HT-29 (cell line): ENCODE data around the gene SPOP. TPM values are rescaled to one million over a fixed set of nuclear protein-coding genes. Genes with fewer than 3 reads are reported as not detected.
"Not testable (repeated sequence)": the region's sequence is repeated elsewhere in the genome, so short reads cannot be mapped to it uniquely, and the experiment has no call there.

Experiments used
- DNase-seq: peaks from one replicate; pipeline ENCODE4 v3.0.0-alpha.2; 2015; ENCODE audit warnings: low spot score
- total RNA-seq: library from RNA; depleted of rRNA; stranded (reverse); fragments of >200 nt; shearing (Covaris generic); gene quantifications from 2 replicates; pipeline ENCODE4 v1.2.3, GENCODE V29; 2014

Gene SPOP
- total RNA-seq, 1 experiment from 2014 or later = 60.5 TPM

DNA sequence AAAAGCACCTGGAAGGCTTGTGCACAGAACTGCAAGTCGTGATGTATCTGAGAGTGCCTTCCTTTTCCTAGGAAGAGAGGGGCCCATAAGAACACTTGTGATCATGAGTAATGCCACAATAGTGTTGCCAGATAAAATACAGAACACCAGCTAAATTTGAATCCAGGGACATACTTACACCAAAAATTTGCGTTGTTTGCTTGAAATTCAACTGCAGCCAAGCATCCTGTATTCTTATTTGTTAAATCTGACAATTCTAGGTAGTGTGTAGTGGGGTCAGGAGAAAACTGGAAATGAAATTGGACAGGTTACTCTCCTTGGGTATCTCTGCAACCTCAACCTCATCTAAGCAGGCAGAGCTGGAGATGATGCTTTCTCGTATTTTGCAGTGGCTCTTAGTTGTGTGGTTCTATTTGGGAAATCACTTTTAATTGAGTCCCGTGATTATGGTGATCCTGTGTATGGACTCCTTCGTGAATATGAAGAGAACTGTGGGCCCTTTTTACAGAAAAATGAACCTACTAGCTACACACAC, 17.9 kb upstream of the SPOP start:
- DNase-seq = no peak

DNA sequence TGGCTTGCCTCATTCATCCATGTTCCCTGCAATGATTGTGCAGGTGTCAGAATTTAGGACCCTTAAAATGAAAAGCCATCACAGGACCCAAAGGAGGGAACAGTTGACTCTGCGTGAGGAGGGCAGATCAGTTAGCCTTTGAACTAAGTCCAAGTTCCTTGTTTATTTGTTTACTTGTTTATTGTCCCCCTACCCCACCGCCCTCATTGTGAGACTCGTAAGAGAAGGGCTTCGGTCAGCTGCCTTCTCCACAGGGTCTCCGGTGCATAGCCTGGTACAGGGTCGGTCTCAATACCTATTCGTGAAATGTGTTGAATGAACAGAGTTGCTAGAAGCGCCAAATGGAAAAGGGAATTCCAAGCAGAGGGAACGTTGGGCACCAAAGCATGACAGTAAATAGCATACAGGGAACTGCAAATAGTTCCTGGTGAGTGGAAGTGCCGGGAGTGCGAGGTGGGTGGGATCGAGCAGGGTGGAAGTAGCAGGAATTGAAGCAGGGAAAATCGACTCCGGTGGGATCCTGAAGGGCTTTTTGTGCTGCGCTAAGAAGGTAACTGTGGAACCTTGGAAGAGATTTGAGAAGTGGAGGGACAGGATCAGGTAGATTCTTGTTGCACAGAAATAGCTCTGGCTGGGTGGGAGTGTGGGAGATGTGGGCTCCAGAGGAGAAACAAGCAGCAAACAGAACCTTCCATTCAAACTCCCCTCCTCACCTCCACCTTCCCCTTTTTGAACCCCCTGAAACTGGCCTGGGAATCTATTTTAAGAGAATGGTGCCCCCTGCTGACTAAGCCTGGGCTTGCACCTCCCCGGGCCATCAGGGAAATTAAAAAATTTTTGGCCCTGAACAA, 17.2 kb upstream of the SPOP start:
- DNase-seq = peak; percentile 55

DNA sequence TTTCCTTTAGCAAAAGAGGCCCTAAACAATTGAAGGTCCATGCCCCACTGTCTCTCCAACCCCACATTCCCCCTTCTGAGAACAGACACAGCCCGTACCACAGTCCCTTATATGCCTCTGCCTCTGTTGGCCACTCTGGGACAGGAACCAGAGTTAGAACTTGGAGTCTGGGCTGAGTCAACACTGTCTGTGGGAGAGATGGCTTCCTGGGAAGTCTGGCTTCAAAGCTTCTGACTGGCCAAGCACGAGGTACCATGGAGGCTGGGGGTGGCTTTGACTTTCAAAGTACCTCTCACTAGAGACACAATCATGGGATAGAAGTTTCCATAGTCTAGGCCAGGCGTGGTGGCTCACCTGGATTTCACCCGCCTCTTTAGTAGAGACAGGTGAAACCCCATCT, 14.9 kb upstream of the SPOP start:
- no peak for DNase-seq

DNA sequence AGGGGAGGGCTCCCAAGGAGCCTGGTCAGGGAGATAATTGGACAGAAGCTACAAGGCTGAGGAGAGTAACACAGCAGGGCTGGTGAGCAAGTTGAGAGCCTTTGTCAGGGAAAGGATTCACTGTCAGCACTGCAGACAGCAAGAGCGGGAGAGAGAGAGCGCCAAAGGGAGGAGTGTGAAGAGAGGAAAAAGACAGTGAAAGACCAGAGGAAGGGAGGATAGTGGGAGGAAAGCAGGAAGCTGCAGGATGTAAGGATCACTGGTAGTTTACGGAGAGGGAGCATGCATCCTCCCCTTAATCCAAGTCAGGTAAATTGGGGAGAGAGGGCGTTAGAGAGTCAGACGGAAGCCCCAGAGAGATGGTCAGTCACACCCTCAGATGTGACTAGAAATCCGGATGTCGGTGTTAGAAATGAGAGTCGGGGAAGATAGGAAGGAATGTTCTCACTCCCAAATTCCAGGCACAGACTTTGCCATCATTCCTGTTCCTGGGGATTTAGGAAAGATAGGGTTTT, 13.8 kb upstream of the SPOP start:
- no peak for DNase-seq

DNA sequence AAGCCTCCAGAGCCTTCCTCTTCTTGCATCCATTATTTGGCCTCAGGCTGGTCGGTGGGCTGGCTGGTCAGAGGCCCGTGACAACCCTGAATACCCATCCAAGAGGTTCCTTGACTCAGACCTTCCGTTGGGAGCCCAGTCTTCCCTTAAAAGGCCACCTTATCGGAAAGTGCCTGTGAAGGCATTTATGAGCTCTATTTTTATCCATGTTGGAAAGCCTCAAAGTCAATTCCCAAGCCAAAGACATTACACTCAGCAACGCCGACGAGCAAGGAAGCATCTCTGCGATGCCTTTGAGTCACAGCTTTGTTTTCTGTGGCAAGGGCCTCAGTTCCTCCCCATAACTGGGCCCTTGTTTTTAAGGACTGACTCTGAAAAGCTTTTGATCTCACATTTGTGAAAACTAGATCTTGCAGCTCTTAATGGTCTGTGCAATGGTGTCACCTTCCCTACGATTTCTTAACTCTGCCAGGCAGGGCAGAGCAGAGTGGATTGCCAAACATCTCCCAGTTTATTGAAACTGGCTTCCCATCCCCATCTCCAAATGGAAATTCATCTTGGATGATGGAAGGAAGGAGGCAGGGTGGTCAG, 13.3 kb upstream of the SPOP start:
- DNase-seq = no peak

DNA sequence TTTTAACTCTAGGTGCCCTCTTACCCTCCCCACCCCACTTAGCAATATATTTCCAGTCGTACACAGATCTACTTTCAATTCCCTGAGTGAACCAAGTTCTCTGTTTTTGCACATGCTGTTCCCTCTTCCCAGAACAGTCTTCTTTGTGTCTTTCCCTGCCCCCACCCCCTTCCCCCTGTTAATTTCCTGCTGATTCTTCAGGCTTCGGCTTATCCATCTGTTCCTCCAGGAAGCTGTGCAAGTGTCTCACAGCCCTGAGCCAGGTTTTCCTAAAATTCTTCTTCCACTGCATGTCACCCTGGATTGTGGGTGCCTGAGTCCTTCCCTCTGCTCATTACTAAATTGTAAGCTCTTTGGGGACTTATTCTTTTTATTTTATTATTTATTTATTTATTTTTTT, 12.4 kb upstream of the SPOP start:
- no peak for DNase-seq

GRCh38 chr17:49688848-49689247, 11.0 kb upstream of the SPOP start:
- no peak for DNase-seq

- DNase-seq = peak; percentile 20
These were observed 10.1 kb upstream of the SPOP start for GRCh38 chr17:49687878-49688491.

DNA sequence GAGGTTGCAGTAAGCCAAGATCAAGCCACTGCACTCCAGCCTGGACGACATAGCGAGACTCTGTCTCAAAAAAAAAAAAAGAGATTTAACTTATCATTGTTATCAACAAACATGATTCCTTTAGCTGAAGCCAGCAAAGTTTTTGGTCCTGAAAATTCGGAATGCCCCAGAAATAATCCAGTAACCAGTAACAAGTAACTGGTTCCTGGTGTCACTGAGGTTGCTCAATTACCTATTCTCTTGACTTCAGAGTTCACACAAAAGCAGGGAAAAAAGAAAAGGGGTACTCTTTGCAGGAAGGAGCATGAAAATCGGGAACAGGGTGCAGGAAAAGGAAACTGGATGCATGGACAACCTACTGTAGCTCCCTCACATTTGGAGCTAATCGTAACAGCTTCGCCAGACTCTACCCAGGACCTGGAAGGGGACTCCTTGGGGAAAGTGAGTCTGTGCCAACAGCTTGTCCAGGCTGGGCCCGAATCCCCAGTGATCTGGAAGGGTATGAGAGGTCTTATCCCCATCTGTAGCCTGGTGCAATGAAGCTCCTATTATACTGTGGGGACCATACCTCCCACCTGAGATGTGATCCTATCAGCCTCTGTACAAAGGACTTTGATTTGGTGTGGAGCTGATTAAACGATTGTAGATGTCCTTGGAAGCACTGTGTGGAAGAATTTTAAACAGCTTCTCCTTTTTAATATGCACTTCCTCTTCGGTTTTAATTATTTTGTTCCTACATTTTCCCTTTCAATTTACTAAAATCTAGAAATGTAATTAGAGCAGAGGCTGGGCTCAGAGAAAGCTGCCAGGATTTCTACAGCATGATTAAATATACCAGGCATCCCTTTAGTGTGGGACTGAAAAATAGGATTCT, 3.4 kb upstream of the SPOP start:
- DNase-seq = no peak

DNA sequence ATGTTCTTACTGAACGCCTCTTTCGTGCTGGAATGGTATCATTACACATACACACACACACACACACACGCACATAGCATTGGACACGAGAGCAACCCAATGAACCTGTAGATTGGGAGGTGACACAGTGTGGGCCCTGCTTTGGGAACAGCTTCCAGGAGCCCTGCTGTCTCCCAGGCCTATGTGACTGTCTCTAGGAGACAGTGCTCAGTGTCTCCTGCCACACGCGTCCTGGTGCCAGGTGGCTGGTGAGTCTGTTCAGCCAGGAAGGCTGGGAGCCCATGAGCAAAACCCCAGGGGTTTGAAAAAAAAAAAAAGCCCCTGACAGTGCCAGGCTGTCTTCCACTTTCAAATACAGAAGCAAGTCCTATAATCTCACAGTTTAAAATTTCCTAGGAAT, 2.4 kb upstream of the SPOP start:
- no peak for DNase-seq

DNA sequence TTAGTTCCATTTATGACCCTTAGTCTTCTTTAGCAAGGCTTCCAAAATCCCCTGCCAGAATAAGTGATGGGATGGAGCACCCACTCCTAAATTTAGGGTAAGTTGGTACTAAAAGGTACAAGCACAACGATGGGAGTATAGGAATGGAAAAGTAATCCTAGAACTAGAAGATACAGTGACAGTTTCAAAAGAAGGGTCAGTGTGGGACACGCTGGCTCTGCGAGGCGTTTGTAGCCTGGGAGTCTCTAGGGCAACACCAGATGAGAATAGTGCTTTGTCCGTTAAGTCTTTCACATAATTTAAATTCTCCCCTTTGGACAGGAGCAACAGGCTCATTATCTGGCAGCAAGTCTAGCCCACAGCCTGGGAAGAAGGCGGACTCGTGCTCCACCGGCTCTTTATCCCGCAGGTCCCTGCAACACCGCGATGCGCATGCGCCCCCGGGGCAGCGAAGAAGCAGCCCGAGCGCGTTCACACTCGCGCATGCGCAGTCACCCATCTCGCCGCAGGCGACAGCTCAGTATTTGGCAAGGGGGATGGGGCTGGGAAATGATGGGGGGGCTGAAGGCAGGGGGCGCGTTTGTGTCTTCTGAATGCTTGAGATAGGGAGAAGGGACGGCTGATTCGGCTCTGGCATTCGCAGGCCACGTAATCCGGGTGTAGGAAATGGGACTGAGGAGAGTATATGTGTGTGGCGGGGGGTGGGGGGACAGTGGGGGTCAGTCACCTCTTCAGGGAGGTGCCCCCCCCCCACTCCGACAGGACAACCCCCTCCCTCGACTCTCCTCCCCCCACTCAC, 564 bp downstream of the SPOP start:
- DNase-seq = peak; percentile 92

DNA sequence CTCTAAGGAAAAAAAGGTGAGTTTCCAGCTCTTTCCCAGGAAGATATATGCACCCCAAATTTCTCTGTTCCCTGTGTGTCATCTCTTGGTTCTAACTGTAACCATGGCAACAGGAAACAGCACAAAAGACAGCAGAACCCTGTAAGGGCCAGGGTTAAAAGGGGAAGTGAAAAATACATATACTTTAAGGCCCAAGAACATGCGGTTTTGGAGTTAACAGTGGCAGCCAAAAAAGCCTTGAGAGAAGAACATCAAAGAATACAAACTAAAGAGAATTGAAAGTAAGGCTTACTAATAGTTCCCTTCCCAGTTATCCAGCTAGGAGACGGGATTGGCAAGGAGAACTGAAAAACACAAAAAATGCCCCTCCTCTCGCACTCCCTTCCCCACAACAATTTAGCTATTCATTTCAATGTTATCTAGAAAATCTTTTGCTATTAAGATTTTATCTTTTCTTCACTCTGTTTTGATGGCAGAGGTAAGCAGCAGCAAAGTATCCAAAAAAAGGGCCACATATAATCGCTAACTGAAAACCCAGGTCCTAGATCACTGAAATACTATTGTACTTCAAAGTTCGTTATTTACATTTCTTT, 1.5 kb downstream of the SPOP start:
- DNase-seq = no peak

GRCh38 chr17:49674507-49674906, 3.4 kb downstream of the SPOP start:
- no peak for DNase-seq

DNA sequence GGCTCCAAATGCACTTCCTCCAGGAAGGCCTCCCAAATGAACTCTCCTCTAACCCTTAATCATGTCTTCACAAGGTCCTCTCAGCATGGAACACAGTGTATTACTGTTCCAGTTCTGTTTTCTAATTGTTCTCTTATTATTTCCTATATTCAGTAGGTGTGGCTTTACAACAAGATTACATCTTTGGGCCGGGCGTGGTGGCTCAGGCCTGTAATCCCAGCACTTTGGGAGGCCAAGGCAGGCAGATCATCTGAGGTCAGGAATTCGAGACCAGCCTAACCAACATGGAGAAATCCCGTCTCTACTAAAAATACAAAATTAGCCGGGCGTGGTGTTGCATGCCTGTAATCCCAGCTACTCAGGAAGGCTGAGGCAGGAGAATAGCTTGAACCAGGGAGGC, 4.2 kb downstream of the SPOP start:
- DNase-seq = not testable (repeated sequence)

- no peak for DNase-seq
These were observed 7.3 kb downstream of the SPOP start for GRCh38 chr17:49670641-49671040.

DNA sequence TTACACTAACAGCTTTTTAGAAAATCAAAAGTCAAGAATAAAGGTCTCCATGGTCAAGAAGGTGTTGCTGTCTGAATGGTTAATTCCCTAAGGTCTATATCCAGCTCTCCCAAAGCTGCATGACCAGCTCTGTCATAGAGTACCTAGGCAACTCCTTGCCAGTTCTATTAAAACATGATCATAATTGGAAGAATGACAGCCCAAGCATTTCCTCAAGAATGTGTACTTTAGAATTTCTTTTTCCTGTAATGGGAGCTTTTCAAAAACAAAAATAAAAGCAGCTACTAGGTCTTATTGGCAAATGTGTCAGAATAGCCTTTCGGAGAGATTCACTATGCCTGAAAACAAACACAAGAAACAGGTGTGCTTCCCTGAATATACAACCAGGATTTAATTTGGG, 7.9 kb downstream of the SPOP start:
- DNase-seq = no peak

DNA sequence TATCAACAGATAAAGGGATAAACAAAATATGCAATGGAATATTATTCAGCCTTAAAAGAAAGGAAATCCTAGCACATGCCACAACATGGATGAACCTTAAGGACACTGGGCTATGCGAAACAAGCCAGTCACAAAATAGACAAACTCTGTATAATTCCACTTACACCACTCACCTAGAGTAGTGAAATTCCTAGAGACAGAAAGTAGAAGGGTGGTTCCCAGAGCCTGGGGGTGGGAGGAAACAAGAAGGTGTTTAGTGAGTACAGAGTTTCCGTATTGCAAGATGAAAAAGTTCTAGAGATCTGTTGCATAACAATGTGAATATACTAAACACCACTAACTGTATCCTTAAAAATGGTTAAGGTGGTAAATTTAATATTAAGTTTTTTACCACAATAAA, 10.0 kb downstream of the SPOP start:
- no peak for DNase-seq

GRCh38 chr17:49664706-49665211, 13.1 kb downstream of the SPOP start:
- no peak for DNase-seq

- DNase-seq = no peak
These were observed 18.1 kb downstream of the SPOP start for GRCh38 chr17:49659661-49660382.
